ENCODE measurements around the gene NEDD4L. TPM values are rescaled to one million over a fixed set of nuclear protein-coding genes. Genes with fewer than 3 reads are reported as not detected.

The NEDD4L gene
- total and polyA plus RNA-seq, 2 donors (not counting 1 experiment from before 2014, with no cell fraction given), result 10.3 to 25.7 TPM

GRCh38 chr18:58109256-58109655, 65.2 kb downstream of the NEDD4L start:
- no peak overlapping the region for H3K27ac ChIP-seq (ENCODE audit: low read length in 2 of 2)
- Mint-ChIP-seq H3K4me3 (no peak overlapping the region), H3K27me3 (no peaks in the 10 kb centered on the region), H3K9me3 (ENCODE audit: insufficient read depth) (no peaks in the 10 kb centered on the region), H3K27ac (no peak overlapping the region), H3K4me1 (peaks cover 14% of the 10 kb centered on the region)
- H3K9ac ChIP-seq (ENCODE audit: low read length), result no peak overlapping the region
- ChIA-PET CTCF (interaction anchor here (1.0 to 4.0 kb wide), 4 partner anchors 12 to 284 kb away, joined by 3 to 19 read pairs (median 4); no protein-coding TSS in a partner anchor), POLR2A (no interaction called here)
- H3K36me3 ChIP-seq (replicated peaks in 1 of 2; ENCODE audit: control extremely low read depth in 1 of 2, control insufficient read depth in 1 of 2, extremely low read depth in 1 of 2, insufficient read depth in 2 of 2, low read length in 1 of 2), result no peaks in the 10 kb centered on the region
- no peak for DNase-seq
- intact Hi-C loops (cut with micrococcal nuclease), result no loop called here
- H4K20me1 ChIP-seq (ENCODE audit: control insufficient read depth, insufficient read depth, low read length, poor library complexity, severe bottlenecking), result no peaks in the 10 kb centered on the region
- no peak for ATAC-seq (ENCODE audit: low read depth)
- H3K4me2 ChIP-seq (replicated peaks; ENCODE audit: low read depth, low read length, poor library complexity, severe bottlenecking), result no peak overlapping the region
- WGBS (ENCODE audit: insufficient coverage), result no CpG with 5 or more reads among the region's 2 CpGs
- no peaks in the 10 kb centered on the region for H3K9me3 ChIP-seq (ENCODE audit: control extremely low read depth in 1 of 3, control insufficient read depth in 2 of 3, insufficient read depth in 1 of 3, low read length in 2 of 3)
- peaks cover under 1% of the 10 kb centered on the region for H3K79me2 ChIP-seq (ENCODE audit: control insufficient read depth, insufficient read depth, low read length)
- H3K27me3 ChIP-seq (replicated peaks in 1 of 4; ENCODE audit: control extremely low read depth in 1 of 4, control insufficient read depth in 3 of 4, insufficient read depth in 4 of 4, low read length in 3 of 4), result no peaks in the 10 kb centered on the region
- no peak overlapping the region for H3K4me3 ChIP-seq (ENCODE audit: control extremely low read depth in 1 of 5, extremely low read depth in 1 of 5, insufficient read depth in 1 of 5, low read depth in 2 of 5, low read length in 4 of 5)
- H3K4me1 ChIP-seq (ENCODE audit: control insufficient read depth in 2 of 2, insufficient read depth in 2 of 2, low read length in 2 of 2), result peaks cover 5 to 6% of the 10 kb centered on the region in 2 donors
- H2AFZ ChIP-seq (ENCODE audit: insufficient read depth, low read depth, low read length, poor library complexity, severe bottlenecking), result no peak overlapping the region
- TF ChIP-seq, protein P1, sequence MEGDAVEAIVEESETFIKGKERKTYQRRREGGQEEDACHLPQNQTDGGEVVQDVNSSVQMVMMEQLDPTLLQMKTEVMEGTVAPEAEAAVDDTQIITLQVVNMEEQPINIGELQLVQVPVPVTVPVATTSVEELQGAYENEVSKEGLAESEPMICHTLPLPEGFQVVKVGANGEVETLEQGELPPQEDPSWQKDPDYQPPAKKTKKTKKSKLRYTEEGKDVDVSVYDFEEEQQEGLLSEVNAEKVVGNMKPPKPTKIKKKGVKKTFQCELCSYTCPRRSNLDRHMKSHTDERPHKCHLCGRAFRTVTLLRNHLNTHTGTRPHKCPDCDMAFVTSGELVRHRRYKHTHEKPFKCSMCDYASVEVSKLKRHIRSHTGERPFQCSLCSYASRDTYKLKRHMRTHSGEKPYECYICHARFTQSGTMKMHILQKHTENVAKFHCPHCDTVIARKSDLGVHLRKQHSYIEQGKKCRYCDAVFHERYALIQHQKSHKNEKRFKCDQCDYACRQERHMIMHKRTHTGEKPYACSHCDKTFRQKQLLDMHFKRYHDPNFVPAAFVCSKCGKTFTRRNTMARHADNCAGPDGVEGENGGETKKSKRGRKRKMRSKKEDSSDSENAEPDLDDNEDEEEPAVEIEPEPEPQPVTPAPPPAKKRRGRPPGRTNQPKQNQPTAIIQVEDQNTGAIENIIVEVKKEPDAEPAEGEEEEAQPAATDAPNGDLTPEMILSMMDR (IDR thresholded peaks at IDR 0.05), result no peak
- no peak for TF ChIP-seq EZH2 (IDR thresholded peaks at IDR 0.05; ENCODE audit: borderline replicate concordance, insufficient read depth, low read depth, low read length, poor library complexity, severe bottlenecking)

- H3K27ac ChIP-seq (ENCODE audit: low read length in 2 of 2), result no peak overlapping the region
- H4K20me1 ChIP-seq (ENCODE audit: control insufficient read depth, insufficient read depth, low read length, poor library complexity, severe bottlenecking), result no peaks in the 10 kb centered on the region
- ATAC-seq (ENCODE audit: low read depth), result no peak
- H3K27me3 ChIP-seq (replicated peaks in 1 of 4; ENCODE audit: control extremely low read depth in 1 of 4, control insufficient read depth in 3 of 4, insufficient read depth in 4 of 4, low read length in 3 of 4), result peaks cover 0 to 3% (median 0%) of the 10 kb centered on the region in 4 experiments
- H3K79me2 ChIP-seq (ENCODE audit: control insufficient read depth, insufficient read depth, low read length), result peaks cover 5% of the 10 kb centered on the region
- CTCF ChIA-PET, result interaction anchor here (1.1 to 4.0 kb wide), 3 partner anchors 11 to 283 kb away, joined by 3 to 19 read pairs (median 3); no protein-coding TSS in a partner anchor
- Mint-ChIP-seq H3K27me3 (no peaks in the 10 kb centered on the region), H3K4me1 (peaks cover 14% of the 10 kb centered on the region), H3K4me3 (no peak overlapping the region), H3K9me3 (ENCODE audit: insufficient read depth) (no peaks in the 10 kb centered on the region), H3K27ac (no peak overlapping the region)
- no peak overlapping the region for H3K4me3 ChIP-seq (ENCODE audit: control extremely low read depth in 1 of 5, extremely low read depth in 1 of 5, insufficient read depth in 1 of 5, low read depth in 2 of 5, low read length in 4 of 5)
- no peak for TF ChIP-seq EZH2 (IDR thresholded peaks at IDR 0.05; ENCODE audit: borderline replicate concordance, insufficient read depth, low read depth, low read length, poor library complexity, severe bottlenecking)
- TF ChIP-seq, protein P1 (IDR thresholded peaks at IDR 0.05), result no peak
- POLR2A ChIA-PET, result no interaction called here
- no peaks in the 10 kb centered on the region for H3K9me3 ChIP-seq (ENCODE audit: control extremely low read depth in 1 of 3, control insufficient read depth in 2 of 3, insufficient read depth in 1 of 3, low read length in 2 of 3)
- H3K4me1 ChIP-seq (ENCODE audit: control insufficient read depth in 2 of 2, insufficient read depth in 2 of 2, low read length in 2 of 2), result peaks cover 5 to 6% of the 10 kb centered on the region in 2 donors
- intact Hi-C loops (cut with micrococcal nuclease), result no loop called here
- WGBS (ENCODE audit: insufficient coverage), result 75% methylated on average over 4 of the region's 6 CpGs
- H3K9ac ChIP-seq (ENCODE audit: low read length), result no peak overlapping the region
- no peaks in the 10 kb centered on the region for H3K36me3 ChIP-seq (replicated peaks in 1 of 2; ENCODE audit: control extremely low read depth in 1 of 2, control insufficient read depth in 1 of 2, extremely low read depth in 1 of 2, insufficient read depth in 2 of 2, low read length in 1 of 2)
- no peak overlapping the region for H3K4me2 ChIP-seq (replicated peaks; ENCODE audit: low read depth, low read length, poor library complexity, severe bottlenecking)
- H2AFZ ChIP-seq (ENCODE audit: insufficient read depth, low read depth, low read length, poor library complexity, severe bottlenecking), result no peak overlapping the region
- DNase-seq, result no peak
Measured at GRCh38 chr18:58110398-58110797, 66.4 kb downstream of the NEDD4L start.

All from B cell (primary cell).